Keratinocyte (primary cell): ENCODE results near the gene IPPK. TPM values are rescaled to one million over a fixed set of nuclear protein-coding genes. Genes with fewer than 3 reads are reported as not detected.

ENCODE experiments used
- DNase-seq: peaks from one replicate; pipeline ENCODE4 v3.0.0-alpha.2; 2011; ENCODE audit warnings: low read depth, missing footprints, low spot score
- FAIRE-seq: peaks from 2 replicates; lab custom pipeline; 2011; peaks lifted over from hg19 to GRCh38; lab: Jason Lieb, UNC
- H2AFZ ChIP-seq: 2 replicates; pipeline ENCODE4 v1.6.0; 2012; ENCODE audit warnings: low read length, control low read depth, inconsistent platforms; ENCODE audit not compliant: control insufficient read depth
- H3K27ac ChIP-seq: 2 replicates; pipeline ENCODE4 v1.5.1; 2011; ENCODE audit warnings: low read length; ENCODE audit not compliant: control insufficient read depth, insufficient read depth
- H3K27me3 ChIP-seq: 3 replicates; pipeline ENCODE4 v1.6.0; 2011; ENCODE audit warnings: low read length; ENCODE audit not compliant: control insufficient read depth, insufficient read depth; ENCODE audit errors: extremely low read depth
- H3K36me3 ChIP-seq, 2 experiments: 2 replicates in 1 of 2; 3 replicates in 1 of 2; pipeline ENCODE4 v1.5.1; 2011; ENCODE audit warnings: low read length in 2 of 2, mild to moderate bottlenecking in 1 of 2; ENCODE audit not compliant: control insufficient read depth in 2 of 2, insufficient read depth in 2 of 2; ENCODE audit errors: extremely low read depth in 1 of 2
- H3K4me1 ChIP-seq: 3 replicates; pipeline ENCODE4 v1.5.1; 2011; ENCODE audit warnings: low read length; ENCODE audit not compliant: control insufficient read depth, insufficient read depth; ENCODE audit errors: extremely low read depth
- H3K4me2 ChIP-seq: 3 replicates; pipeline ENCODE4 v1.6.0; 2011; ENCODE audit warnings: low read depth, low read length; ENCODE audit not compliant: control insufficient read depth, insufficient read depth; ENCODE audit errors: extremely low read depth
- H3K4me3 ChIP-seq, 3 experiments: fragments of 200-600 bp in 1 of 3; sonication (generic) in 1 of 3; 2 replicates in 2 of 3; 3 replicates in 1 of 3; pipeline ENCODE4 v1.5.1; 2011 to 2016; ENCODE audit warnings: low read length in 3 of 3, mild to moderate bottlenecking in 3 of 3, control low read depth in 2 of 3, inconsistent platforms in 1 of 3, low read depth in 1 of 3, mixed read lengths in 1 of 3, mixed run types in 1 of 3, moderate library complexity in 1 of 3; ENCODE audit not compliant: control insufficient read depth in 2 of 3, insufficient read depth in 2 of 3; ENCODE audit errors: extremely low read depth in 1 of 3
- H3K79me2 ChIP-seq: 2 replicates; pipeline ENCODE4 v1.6.0; 2012; ENCODE audit warnings: low read length; ENCODE audit not compliant: control insufficient read depth, insufficient read depth
- H3K9ac ChIP-seq: 3 replicates; pipeline ENCODE4 v1.6.0; 2011; ENCODE audit warnings: low read length; ENCODE audit not compliant: control insufficient read depth, insufficient read depth; ENCODE audit errors: extremely low read depth
- H3K9me1 ChIP-seq: 3 replicates; pipeline ENCODE4 v1.6.0; 2011; ENCODE audit warnings: low read length; ENCODE audit not compliant: control insufficient read depth, insufficient read depth; ENCODE audit errors: extremely low read depth
- H3K9me3 ChIP-seq: 2 replicates; pipeline ENCODE4 v1.5.1; 2012; ENCODE audit warnings: low read depth, low read length; ENCODE audit not compliant: control insufficient read depth
- H4K20me1 ChIP-seq: 3 replicates; pipeline ENCODE4 v1.6.0; 2011; ENCODE audit warnings: low read length; ENCODE audit not compliant: control insufficient read depth, insufficient read depth; ENCODE audit errors: extremely low read depth
- CTCF ChIP-seq, 3 experiments: IDR thresholded peaks in 1 of 3; conservative IDR thresholded peaks in 1 of 3; optimal IDR thresholded peaks in 1 of 3; 2 replicates in 2 of 3; 3 replicates in 1 of 3; pipeline versions ENCODE3 to v1.5.1; 2011; ENCODE audit warnings: low read length in 3 of 3, mild to moderate bottlenecking in 3 of 3, moderate library complexity in 2 of 3, control low read depth in 1 of 3, inconsistent platforms in 1 of 3; ENCODE audit not compliant: insufficient read depth in 2 of 3; ENCODE audit errors: extremely low read depth in 1 of 3
- EZH2 ChIP-seq: IDR thresholded peaks from one replicate; pipeline ENCODE4 v1.6.1; 2012; ENCODE audit warnings: inconsistent platforms, mild to moderate bottlenecking, low read length, moderate library complexity
- dilution Hi-C: fragments of 300-500 bp; cut with MboI; formaldehyde crosslinking; loops from one replicate; pipeline ENCODE4 v1.7.0; 2020; ENCODE audit warnings: low sequenced_read_pairs; ENCODE audit not compliant: extremely low pct_ligation_motif_present
- polyA plus RNA-seq, 5 experiments: library from polyadenylated mRNA; depleted of rRNA in 3 of 5; stranded (reverse) in 3 of 5; stranded (forward) in 1 of 5; unstranded in 1 of 5; fragments of >200 nt; gene quantifications; 1 replicate in 1 of 5; 2 replicates in 3 of 5; 3 replicates in 1 of 5; pipeline versions ENCODE4 v1.2.1 to v1.2.3, GENCODE V29; 2011 to 2012; ENCODE audit warnings: missing spikeins in 2 of 5, low read depth in 1 of 5, low replicate concordance in 1 of 5

Gene IPPK
- polyA plus RNA-seq, 1 donor (not counting 4 experiments of a cell fraction or from before 2014, with no cell fraction given), result 32.4 TPM

- peak overlapping the region; percentile 89 for H3K27ac ChIP-seq
- H2AFZ ChIP-seq, result peak overlapping the region; percentile 54
- H3K79me2 ChIP-seq, result no peaks in the 10 kb centered on the region
- no peaks in the 10 kb centered on the region for H3K9me3 ChIP-seq
- no peaks in the 10 kb centered on the region for H3K9me1 ChIP-seq
- no peaks in the 10 kb centered on the region for H3K27me3 ChIP-seq
- DNase-seq (peak; percentile 76), FAIRE-seq (peak; percentile 92)
- dilution Hi-C loops, result no loop called here
- H3K4me3 ChIP-seq, result peak overlapping the region in 1 of 3 experiments; percentile 6
- H3K4me2 ChIP-seq, result peak overlapping the region; percentile 80
- peaks cover 28% of the 10 kb centered on the region for H3K4me1 ChIP-seq
- TF ChIP-seq CTCF (optimal IDR thresholded peaks at IDR 0.05 in 1 of 3, IDR thresholded peaks at IDR 0.05 in 1 of 3, conservative IDR thresholded peaks at IDR 0.05 in 1 of 3; ENCODE audit: extremely low read depth in 1 of 3, insufficient read depth in 2 of 3, low read length in 3 of 3), result no peak
- no peak for TF ChIP-seq EZH2
- H4K20me1 ChIP-seq, result no peaks in the 10 kb centered on the region
- H3K36me3 ChIP-seq, result no peaks in the 10 kb centered on the region
- peak overlapping the region; percentile 62 for H3K9ac ChIP-seq
Observed at GRCh38 chr9:92680166-92681119, 10.5 kb upstream of the IPPK start.

GRCh38 chr9:92679413-92680165 lies 9.7 kb upstream of the IPPK start:
- Histone ChIP-seq H3K9ac (no peak overlapping the region), H3K27ac (peak overlapping the region; percentile 89), H3K9me3 (no peaks in the 10 kb centered on the region), H3K27me3 (no peaks in the 10 kb centered on the region), H3K4me2 (peak overlapping the region; percentile 80), H2AFZ (peak overlapping the region; percentile 54), H3K79me2 (no peaks in the 10 kb centered on the region), H4K20me1 (no peaks in the 10 kb centered on the region), H3K4me3 (no peak overlapping the region), H3K36me3 (no peaks in the 10 kb centered on the region), H3K9me1 (no peaks in the 10 kb centered on the region), H3K4me1 (peaks cover 28% of the 10 kb centered on the region)
- DNase-seq (no peak), FAIRE-seq (peak; percentile 20)
- dilution Hi-C loops, result no loop called here
- TF ChIP-seq EZH2, result no peak
- TF ChIP-seq CTCF (optimal IDR thresholded peaks at IDR 0.05 in 1 of 3, IDR thresholded peaks at IDR 0.05 in 1 of 3, conservative IDR thresholded peaks at IDR 0.05 in 1 of 3; ENCODE audit: extremely low read depth in 1 of 3, insufficient read depth in 2 of 3, low read length in 3 of 3), result no peak
